HTERT RPE-1 (cell line): ENCODE data around the gene RGS6.

Experiments
- in situ Hi-C: fragments of 300-500 bp; cut with MboI; formaldehyde crosslinking; loops from 4 replicates; pipeline ENCODE4 v1.14.3; 2020; ENCODE audit warnings: low sequenced_read_pairs

The RGS6 gene

DNA sequence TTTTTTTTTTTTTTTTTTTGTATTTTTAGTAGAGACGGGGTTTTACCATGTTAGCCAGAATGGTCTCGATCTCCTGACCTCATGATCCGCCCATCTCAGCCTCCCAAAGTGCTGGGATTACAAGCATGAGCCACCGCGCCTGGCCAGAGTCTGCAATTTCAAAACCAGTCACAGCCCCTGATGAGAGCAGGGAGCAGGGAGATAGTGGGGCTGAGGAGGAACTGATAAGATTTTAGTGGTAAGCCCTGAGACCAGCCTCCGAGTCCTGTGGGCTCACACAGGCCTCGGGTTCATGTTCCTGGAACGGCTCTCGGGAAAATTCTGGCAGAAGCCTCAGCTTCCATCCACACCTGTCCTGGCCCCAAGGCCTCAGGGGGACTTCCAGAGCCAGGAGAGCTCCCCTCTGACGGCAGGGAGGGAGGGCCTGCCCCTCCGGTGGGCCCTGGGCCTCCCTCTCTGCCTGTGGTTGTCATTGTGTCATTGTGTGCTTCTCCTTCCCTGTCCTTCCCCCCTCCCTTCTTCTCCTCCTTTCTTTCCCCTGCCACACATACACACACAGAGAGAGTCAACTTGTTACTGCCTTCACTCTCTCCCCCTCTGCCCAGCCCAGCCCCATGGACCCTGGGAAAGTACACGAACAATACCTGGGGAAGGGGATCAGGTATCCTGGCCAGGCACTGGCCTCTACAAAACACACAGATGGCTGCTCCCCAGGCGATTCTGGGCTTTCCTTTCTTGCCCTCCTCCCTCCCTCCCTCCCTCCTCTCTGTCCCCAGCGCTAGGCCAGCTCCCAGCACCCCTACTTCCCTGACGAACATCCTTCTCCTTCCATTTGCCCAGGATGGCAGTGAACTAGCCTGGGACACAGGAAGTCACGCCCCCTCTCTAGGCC, 667.6 kb downstream of the RGS6 start:
- in situ Hi-C loops = no loop called here

GRCh38 chr14:72600551-72601330, 668.5 kb downstream of the RGS6 start:
- in situ Hi-C loops = no loop called here

DNA sequence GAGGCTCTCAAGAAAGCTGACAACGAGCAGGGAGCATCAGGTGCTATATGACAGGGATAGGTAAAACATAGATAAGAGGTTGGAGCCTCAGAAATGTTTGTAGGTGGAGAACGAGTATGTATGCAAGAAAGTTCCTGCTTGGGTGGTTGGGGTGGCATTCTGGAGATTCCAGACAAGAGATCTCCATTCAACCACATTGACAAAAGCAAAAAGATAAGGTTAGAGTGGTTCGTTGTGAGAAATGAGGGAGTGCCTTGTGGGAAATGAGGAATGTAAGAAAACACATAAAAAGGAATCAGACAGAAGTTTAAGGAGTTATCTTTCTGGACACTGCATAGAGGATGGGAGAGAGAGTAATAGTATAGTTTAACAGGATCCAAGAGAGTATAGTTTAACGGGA, 671.4 kb downstream of the RGS6 start:
- in situ Hi-C loops = no loop called here

- in situ Hi-C loops = no loop called here
Measured at GRCh38 chr14:72604133-72604532, 671.9 kb downstream of the RGS6 start.

DNA sequence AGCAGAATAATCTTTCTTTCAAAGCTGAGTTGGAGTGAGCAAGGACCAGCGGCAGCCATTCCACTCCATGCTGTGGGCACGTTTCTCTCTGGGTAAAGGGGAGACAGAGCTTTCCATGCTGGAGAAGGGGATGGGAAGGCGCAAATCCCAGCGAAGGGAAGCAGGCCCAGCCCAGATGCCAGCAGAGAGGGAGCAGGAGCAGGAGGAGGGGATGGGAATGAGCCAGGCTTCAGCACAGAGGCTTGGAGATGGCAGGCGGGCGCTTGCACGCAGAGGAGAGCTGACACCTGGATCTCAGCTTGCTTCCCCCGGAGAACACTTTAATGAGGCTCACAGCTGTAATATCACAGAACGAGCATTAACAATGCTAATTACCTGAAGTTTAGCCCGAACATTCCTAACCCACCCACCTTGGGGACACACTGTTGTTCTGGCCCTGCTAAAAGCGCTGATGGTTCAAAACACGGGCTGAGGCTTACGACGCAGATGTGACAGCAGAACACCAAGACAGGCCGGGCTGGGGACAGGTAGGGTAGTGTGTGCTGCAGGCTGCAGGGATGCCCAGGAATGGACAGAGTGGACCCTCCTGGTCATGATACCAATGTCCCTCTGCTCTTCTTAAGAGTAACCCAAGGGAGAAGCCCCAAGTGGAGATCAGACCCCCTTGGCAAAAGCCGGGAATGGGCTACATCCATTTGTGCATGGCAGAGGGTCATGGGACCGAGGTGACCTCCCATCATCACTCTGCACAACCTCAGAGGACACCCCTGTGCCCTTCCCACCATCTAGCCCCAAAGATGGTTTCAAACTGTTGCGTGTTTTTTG, 673.1 kb downstream of the RGS6 start:
- in situ Hi-C loops = no loop called here

- in situ Hi-C loops = no loop called here
Measured at GRCh38 chr14:72605921-72606220, 673.6 kb downstream of the RGS6 start.

DNA sequence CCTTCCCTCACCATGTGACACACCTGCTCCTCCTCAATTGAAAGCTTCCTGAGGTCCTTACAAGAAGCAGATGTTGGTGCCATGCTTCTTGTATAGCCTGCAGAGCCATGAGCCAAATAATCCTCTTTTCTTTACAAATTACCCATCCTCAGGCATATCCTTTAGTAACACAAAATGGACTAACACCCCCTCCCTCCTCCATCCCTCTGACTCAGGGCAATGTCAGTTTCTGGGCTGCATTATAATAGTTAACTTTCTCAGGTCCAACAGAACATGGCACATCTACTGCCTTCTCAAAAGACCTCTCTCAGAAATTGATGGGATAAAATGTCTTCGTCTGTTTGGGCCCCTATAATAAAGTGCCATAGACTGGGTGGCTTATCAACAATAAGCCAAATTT, 674.6 kb downstream of the RGS6 start:
- in situ Hi-C loops = no loop called here

DNA sequence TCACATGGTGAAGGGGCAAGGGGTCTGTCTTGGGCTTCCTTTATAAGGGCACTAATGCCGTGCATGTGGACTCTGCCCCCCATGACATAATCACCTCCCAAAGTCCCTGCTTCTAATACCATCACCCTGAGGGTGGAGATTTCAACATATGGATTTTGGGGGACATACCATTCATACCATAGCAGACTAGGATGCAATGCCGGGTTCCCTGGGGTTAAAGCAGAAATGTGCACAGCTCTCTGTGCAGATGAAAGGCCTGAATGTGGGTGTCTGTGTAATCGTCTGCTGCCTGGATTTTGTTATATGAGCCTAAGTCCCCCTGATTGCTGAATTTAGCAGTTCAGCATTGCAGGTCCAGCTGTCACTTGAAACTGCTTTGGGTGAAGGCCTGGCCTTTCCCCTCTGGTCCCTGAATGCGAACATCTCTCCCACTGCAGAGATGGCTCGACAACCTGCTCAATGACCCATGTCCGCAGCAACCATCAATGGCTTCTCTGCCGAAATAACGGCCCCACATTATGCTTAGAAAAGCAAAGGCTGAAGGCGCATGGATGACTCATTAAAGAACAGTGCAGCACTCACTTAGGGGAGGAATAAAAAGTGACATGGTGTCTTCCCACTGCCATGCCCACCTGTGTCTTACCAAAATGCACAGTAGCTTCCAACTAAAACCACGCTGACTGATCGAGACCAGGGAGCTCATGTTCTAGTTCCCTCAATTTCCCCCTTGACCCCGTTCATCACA, 675.3 kb downstream of the RGS6 start:
- in situ Hi-C loops = no loop called here

DNA sequence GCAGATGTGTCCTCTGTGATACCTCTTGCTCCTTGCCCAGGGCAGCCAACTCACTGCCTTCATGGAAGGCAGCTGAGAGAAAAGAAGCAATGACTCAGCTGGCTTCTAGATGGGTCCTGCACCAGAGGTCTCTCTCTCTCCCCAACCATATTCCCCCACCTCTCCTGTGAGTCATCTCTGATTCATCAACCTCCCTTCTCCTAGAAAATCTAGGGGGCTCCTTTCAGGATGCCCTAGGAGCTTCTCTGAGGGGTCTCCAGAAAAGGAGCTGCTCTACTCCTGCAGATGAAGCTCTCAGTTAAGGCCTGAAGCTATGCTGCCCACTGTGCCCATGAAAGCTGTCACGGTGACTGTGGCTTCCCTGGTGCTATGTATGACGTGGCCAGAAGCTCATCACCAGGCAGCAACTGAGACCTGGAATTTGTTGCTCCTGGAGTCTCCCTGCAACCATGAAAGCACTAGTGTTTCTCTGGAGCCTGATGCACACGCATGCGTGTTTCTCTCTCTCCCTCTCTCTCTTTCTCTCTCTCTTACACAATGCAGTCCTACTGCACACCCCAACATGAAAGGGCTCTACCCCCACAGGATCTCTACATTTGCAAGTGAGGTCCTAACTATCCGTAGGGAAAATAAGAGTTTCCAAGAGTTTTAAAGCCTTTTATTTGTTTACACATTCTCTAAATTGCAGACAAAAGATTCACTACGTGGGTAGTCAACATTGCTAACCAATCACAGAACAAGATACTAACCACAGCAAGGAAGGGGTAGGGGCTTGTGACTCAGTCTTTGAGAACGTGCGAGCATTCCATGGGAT, 676.4 kb downstream of the RGS6 start:
- in situ Hi-C loops = no loop called here

GRCh38 chr14:72609205-72609916, 677.1 kb downstream of the RGS6 start:
- in situ Hi-C loops = no loop called here

DNA sequence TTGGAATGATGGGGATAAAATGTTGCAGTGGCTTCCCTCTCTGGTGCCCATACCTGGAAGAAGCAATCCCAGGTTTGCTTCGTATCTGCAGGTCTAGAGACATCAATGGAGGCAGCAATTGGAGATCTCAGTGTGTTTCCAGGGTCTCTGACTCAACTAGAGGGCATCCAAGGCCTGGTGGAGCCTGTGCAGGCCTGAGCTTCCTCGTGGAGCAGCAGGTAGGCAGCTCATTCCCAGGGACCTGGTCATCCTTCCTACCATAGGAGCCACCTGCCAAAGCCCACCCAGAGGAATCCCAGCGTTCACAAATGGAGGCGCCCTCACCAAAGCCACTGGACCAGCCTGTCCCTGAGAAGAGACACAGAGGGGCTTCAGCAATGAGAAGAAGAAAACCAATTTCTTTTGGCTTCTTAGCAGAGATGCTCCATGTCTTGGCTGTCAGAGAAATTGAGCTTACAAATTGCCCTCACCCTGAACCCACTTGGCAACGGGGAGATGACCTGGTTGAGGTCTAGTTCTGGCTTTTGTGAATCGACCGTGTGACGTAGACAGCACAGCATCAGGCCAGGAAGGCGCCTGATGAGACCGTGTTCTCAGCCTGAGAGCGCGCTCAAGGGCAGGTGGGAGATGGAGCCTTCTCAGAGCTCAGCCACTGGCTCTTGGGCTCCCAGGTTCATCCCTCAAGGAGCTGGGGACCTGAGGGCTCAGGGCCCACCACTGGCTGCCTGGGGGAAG, 678.0 kb downstream of the RGS6 start:
- in situ Hi-C loops = no loop called here

- in situ Hi-C loops = no loop called here
Measured at GRCh38 chr14:72610831-72611200, 678.6 kb downstream of the RGS6 start.

DNA sequence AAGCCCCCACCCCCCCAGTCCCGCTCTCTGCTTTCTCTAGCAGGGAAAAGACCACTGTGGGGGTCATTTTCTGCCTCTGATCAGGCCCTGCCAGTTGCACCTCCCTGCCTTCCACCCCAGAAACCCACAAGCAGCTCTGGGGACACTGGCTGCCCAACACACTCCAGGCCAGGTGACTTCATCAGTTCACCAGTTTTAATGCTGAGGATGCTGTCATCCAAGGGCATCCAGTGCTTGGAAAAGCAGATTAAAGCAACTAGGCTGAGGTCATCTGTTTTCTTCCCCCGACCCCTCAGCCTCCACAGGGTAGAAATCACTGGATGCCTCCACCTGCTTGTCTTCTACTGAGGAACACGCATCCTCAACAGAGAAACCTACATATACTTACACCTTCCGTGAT, 679.3 kb downstream of the RGS6 start:
- in situ Hi-C loops = no loop called here

DNA sequence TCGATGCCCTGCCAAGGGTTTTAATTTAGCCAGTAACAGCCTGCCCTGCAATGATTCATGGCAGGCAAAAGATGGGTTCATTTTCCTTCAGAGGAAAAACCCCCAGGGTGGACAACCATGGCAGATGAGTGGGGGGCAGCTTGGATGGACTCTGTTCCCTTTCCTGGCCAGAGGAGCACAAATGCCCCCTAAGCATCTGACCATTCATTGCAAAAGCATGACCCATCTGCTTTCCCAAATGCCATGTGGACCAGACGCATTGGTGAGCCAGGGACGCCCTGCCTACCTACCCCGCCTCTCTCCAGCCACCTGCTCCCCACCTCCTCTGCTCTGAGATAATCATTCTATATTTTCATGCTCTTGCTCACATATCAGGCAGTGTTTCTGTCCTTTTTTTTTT, 679.8 kb downstream of the RGS6 start:
- in situ Hi-C loops = no loop called here

GRCh38 chr14:72613231-72613974, 681.2 kb downstream of the RGS6 start:
- in situ Hi-C loops = no loop called here

DNA sequence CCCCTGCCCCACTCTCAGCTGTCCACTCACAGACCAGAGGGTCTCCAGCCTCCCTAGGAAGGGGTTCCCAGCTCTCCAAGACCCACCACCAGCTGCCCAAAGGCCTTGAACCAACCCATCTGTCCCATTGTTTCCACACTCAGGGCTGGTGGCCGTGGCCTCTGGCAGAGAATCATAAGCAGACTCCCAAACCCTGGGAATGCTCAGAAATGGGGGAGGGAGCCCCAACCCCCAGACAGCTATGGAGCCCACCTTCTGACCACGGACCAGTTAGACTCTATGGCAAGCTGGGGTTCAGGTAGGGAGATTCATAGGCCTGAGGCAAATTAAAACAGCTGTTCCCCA, 681.7 kb downstream of the RGS6 start:
- in situ Hi-C loops = no loop called here

GRCh38 chr14:72614365-72614764, 682.1 kb downstream of the RGS6 start:
- in situ Hi-C loops = no loop called here

DNA sequence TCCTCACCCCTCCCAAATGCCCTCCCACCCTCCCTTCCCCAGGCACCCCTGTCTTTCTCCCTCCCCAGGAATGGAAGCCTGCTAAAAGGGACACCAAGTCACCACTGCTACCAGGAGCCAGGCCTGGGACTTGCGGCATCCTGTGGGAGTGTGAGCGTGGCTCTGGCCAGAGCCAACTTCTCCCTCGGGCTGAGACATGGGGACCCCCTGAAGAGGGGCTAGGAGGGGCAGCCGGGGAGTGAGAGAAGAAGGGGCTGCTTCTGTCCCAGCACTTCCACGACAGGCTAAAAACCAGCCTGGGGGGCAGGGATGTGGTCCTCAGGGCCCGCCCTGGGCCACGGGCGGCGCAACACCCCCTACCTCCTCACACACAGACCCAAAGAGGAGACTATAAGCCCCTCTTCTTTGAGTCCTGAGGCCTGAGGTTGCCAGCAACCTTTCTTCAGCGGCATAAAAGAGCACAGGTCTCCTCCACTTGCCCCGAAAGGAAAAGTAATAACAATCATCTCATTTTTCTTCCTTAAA, 682.7 kb downstream of the RGS6 start:
- in situ Hi-C loops = no loop called here
